Amniotic stem cell (primary cell): ENCODE measurements around the gene APBB1IP.

ENCODE experiments used
- DNase-seq: peaks from one replicate; lab custom pipeline; 2025; lab: John Stamatoyannopoulos, UW

The APBB1IP gene

GRCh38 chr10:26507441-26507840, 69.3 kb downstream of the APBB1IP start:
- DNase-seq: no peak

DNA sequence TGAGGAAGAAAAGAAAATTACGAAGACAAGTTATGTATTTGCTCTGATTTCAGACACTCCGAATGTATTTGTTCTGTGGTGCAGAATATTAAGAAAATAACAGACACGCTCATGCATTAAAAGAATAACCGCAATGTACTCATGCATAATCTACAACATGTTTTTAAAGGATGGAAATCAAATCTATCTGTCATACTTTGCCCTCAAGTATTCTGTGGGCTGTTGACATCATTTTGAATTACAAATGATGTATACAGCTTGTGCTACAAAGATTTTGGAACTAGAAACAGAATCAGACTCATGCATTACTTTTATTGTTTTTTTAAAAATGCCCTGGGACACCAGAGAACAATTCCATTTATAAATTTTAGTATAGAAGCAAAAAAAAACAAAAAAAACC, 69.9 kb downstream of the APBB1IP start:
- DNase-seq: no peak

DNA sequence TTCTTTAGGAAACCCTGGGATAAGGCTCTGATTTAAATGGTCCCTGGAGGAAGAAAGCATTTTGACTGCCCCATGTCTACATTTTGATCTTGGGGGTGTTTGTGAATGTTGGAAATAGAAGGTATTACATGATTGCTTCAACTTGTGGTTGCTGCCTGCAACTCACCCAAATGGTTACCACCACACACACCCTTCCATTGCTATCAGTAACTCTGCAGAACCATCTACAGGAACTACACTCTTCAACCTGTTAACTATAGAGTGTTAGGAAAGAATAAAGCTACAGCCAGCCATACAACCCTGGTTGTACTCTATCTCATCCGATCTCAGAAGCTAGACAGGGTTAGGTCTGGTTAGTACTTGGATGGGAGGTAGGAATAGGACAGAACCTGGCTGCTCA, 71.2 kb downstream of the APBB1IP start:
- no peak for DNase-seq

- DNase-seq: no peak
Observed at GRCh38 chr10:26513101-26513500, 75.0 kb downstream of the APBB1IP start.

GRCh38 chr10:26516540-26517101, 78.5 kb downstream of the APBB1IP start:
- no peak for DNase-seq

GRCh38 chr10:26517141-26517867, 79.2 kb downstream of the APBB1IP start:
- no peak for DNase-seq

- no peak for DNase-seq
Observed at GRCh38 chr10:26519803-26520202, 81.7 kb downstream of the APBB1IP start.

DNA sequence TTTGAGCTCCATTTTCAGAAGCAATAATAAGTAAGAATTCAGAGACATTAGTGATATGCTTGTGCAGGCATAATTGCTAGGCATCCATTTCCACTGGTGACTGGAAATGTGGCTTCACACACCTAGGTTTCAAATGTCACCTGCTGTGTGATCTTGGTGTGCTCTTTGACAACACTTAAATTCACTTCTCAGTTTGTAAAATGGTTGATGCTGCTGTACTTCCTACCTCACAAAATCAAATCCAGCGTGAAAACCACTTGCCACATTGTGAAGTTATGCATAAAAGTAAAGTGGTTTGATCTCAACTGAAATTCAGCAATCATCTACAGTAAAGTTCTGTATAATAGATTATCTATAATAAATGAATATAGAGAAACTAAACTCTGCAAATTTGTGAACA, 82.4 kb downstream of the APBB1IP start:
- no peak for DNase-seq

DNA sequence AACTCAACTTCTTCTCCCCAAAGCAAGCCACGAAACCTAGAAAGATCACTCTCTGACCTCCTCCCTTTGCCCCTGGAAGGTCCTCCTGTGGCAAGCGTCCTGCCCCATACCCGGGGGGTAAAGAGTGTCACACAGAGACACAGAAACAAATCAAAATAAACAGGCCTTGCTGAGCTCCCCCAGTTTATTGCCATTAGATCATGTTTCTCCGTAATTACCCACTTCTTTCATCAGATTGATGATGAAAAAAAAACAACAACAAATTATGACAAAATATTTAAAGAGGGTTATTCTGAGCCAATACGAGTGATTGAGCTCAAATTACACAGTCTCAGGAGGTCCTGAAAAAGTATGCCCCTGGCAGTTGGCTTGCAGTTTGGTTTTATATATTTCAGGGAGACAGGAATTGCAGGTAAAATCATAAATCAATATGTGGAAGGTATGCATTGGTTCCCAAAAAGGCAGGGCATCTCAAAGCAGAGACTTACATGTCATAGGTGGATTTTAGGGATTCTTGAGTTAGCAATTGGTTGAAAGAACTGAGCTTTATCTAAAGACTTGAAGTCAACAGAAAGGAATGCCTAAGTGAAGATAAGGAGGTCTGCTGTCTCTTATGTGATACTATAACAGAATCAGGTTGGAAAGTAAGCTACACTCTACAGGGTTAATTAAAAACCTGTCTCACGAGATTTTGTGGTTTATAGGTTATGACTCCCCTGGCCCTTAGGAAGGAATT, 86.2 kb downstream of the APBB1IP start:
- DNase-seq: no peak

DNA sequence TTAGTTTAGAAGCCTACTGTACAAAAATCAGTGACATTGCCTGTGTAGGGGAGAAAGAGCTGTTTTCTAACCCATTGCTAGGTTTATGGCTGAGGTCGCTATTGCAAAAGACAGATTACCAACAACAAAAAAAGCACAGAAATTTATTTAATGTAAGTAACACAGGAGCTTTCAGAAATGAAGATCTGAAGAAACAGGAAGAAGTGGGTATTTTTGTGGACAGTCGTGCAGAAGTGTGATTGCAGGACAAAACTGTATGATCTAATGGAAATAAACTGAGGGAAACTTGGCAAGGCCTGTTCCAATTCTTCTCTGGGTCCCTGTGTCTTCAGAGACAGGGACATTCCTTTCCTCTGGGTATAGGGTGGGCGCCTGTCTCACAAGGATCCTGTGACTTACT, 87.4 kb downstream of the APBB1IP start:
- no peak for DNase-seq

- no peak for DNase-seq
Observed at GRCh38 chr10:26527018-26527417, 88.9 kb downstream of the APBB1IP start.

DNA sequence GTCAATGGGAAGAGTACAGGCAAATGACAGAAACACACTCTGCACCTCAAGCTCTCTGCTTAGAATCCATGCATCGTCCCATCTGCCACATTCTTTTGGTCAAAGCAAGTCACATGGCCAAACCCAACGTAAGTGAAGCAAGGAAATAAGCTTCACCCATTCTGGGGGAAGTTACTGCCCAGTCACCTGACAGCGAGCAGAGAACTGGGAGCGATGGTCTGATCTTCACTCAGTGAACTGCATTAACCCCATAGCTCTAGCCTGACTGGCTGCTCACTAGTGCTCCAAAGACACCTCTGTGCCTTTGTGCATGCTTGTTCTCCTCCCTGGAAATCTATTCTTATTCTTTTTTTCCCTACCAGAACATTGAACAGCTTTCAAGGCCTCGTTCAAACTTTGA, 89.9 kb downstream of the APBB1IP start:
- no peak for DNase-seq

GRCh38 chr10:26528715-26529393, 90.7 kb downstream of the APBB1IP start:
- DNase-seq: no peak

DNA sequence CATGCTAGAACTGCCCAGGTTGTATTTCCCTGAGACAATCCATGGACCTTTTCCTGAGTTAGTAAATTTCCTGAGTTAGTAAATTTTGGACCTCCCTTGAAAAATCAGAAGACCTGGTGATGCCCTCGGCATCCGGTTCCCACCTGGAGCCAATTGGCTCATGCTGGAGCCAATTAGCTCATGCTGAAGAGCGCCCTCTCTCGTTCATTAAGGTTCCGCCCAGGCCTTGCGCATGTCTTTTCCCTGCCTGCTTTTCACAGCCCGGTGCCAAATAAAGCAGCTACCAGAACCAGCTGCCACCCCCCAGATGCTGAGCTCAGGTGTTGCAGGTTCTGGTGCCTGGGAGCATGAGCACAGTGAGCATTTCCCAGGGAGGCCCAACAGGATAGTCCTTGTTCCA, 96.2 kb downstream of the APBB1IP start:
- no peak for DNase-seq

- DNase-seq: no peak
Observed at GRCh38 chr10:26540601-26541000, 102.5 kb downstream of the APBB1IP start.

- DNase-seq: no peak
Observed at GRCh38 chr10:26543567-26544306, 105.6 kb downstream of the APBB1IP start.

DNA sequence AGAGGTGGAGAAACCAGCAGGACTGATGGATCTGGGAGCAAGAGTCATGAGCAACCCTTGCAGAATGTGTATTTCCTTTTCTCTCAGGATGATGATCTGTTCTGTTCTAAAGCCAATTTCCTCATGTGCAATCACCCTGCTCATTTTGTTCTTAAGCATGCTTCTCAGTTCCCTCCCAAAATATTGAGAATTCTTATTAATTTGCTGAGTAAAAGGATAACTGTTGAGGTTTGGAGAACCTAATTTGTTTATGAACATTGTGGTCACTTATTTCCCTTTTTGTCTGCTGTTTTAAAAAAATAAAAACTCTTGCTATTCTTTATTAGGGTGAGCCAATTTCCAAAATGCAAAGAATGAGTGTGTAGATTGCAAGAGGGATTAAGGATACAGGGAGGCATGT, 106.8 kb downstream of the APBB1IP start:
- no peak for DNase-seq

- no peak for DNase-seq
Observed at GRCh38 chr10:26550774-26551526, 112.8 kb downstream of the APBB1IP start.

DNA sequence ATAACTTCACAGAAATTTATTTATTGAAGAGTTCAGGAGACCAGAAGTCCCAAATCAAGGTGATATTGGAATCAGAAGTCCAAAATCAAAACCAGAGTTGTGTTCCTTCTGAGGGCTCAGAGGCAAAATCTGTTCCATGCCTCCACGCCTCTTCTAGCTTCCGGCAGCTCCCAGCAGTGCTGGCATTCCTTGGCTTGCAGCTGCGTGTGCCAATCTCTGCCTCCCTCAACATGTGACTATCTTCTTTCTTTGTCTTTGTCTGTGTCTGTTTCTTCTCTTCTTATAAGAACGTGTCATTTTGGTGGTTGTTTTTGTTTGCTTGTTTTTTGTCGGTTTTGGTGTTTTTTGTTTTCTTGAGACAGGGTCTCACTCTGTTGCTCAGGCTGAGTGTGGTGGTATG, 116.1 kb downstream of the APBB1IP start:
- DNase-seq: no peak

DNA sequence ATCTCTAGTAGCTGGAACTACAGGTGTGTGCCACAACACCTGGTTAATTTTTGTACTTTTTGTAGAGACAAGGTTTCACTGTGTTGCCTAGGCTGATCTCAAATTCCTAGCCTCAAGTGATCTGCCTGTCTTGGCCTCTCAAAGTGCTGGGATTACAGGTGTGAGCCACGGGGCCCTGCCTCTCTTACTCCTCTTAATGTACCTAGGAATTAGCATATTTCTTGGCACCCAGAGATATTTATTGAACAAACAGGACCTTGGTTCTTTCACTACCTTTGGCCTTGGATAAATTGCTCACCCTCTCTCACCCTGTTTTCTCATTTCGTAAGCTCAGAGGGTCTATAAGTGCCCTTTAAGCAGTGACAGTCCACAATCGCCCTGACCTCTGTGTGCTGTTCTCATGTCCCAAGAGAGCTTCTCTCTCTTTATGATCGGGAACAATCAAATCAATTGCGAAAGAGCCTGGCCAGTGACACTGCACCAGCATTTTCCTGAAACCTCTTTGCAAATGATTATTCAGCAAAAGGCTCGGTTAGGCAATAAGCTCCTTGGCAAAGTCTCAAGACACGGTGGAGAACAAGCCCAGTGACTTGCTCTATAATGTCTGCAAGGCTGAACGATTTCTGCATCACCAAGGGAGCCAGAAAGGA, 117.7 kb downstream of the APBB1IP start:
- no peak for DNase-seq
